ENCODE results near the gene NFKBIB.

DNA sequence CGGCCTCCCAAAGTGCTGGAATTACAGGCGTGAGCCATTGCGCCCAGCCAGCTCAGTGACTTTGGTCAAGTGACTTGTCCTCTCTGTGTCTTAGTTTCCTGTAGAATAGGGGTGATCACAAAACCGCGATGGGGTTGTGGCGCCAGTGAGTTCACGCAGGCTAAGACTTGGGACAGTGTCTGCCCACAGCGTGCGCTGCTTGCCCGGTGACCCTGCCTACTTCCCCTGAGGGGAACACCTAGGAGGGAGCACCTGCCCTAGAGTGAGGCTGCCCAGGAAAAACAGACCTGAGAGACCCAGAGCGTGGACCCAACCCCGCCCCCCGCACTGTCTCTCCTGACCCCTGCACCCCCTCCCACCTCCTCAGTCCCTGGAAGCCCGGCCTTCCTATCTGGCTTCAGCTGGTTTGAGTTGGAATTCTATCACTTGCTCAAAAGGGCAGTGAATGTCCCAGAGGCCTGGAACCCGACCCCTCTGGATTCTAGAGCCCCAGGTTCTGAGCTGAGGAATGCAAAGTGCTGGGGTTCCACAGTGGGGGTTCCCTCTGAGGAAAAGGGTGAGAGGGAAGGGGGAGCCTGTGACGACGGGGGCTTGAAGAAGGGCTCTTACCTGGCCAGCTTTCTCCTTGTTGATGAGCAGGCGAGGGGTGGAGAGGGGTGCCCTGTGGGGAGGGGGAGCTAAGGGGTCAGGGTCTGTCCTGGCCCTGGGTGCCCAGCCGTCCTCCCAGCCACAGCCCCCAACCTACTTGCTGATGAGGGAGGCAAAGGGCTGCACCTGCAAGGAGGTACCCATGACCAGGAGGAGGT lies 19.5 kb upstream of the NFKBIB start:
- TF ChIP-seq CTCF (IDR thresholded peaks at IDR 0.05; ENCODE audit: control extremely low read depth in 1 of 3, insufficient read depth in 1 of 3, low read depth in 1 of 3, low read length in 3 of 3) (no peak), BRCA1 (IDR thresholded peaks at IDR 0.05; ENCODE audit: low read depth, low read length) (no peak), RNF2 (IDR thresholded peaks at IDR 0.05; ENCODE audit: borderline replicate concordance, low read depth, low read length, missing control alignments, poor library complexity, severe bottlenecking) (no peak), USF2 (IDR thresholded peaks at IDR 0.05; ENCODE audit: low read length) (no peak), TAF1 (IDR thresholded peaks at IDR 0.05; ENCODE audit: low read depth, low read length) (no peak), EZH2 (IDR thresholded peaks at IDR 0.05; ENCODE audit: low read depth, low read length, severe bottlenecking) (no peak), GTF2F1 (IDR thresholded peaks at IDR 0.05; ENCODE audit: borderline replicate concordance, low read depth, low read length) (no peak), RAD21 (IDR thresholded peaks at IDR 0.05 in 1 of 2, conservative IDR thresholded peaks at IDR 0.05 in 1 of 2; ENCODE audit: low read depth in 2 of 2, low read length in 2 of 2) (no peak), CHD1 (IDR thresholded peaks at IDR 0.05; ENCODE audit: low read depth, low read length) (no peak)
- TF ChIP-seq, protein P1, sequence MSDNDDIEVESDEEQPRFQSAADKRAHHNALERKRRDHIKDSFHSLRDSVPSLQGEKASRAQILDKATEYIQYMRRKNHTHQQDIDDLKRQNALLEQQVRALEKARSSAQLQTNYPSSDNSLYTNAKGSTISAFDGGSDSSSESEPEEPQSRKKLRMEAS (IDR thresholded peaks at IDR 0.05): no peak

All from H1 (cell line).